HG03139 (cell line): Measurements from ENCODE around the gene PCNX2.

Experiments
- ATAC-seq: cut with Tn5 transposase; IDR thresholded peaks from one replicate; pipeline ENCODE4 v1.9.1; 2021; ENCODE audit not compliant: unreplicated experiment

Gene PCNX2

GRCh38 chr1:232990176-232991128, 305.1 kb downstream of the PCNX2 start:
- ATAC-seq = no peak

GRCh38 chr1:232988572-232989040, 306.9 kb downstream of the PCNX2 start:
- ATAC-seq = no peak

GRCh38 chr1:232987774-232988140, 307.8 kb downstream of the PCNX2 start:
- ATAC-seq = no peak

GRCh38 chr1:232987046-232987773, 308.3 kb downstream of the PCNX2 start:
- ATAC-seq = no peak

- ATAC-seq = no peak
These were observed 309.0 kb downstream of the PCNX2 start for GRCh38 chr1:232986527-232986922.

GRCh38 chr1:232985882-232986526, 309.5 kb downstream of the PCNX2 start:
- ATAC-seq = no peak

GRCh38 chr1:232984577-232985425, 310.7 kb downstream of the PCNX2 start:
- no peak for ATAC-seq

GRCh38 chr1:232983817-232984567, 311.5 kb downstream of the PCNX2 start:
- no peak for ATAC-seq

GRCh38 chr1:232983375-232983774, 312.1 kb downstream of the PCNX2 start:
- no peak for ATAC-seq

GRCh38 chr1:232982238-232982944, 313.1 kb downstream of the PCNX2 start:
- ATAC-seq = no peak

- no peak for ATAC-seq
These were observed 314.5 kb downstream of the PCNX2 start for GRCh38 chr1:232980986-232981560.

- no peak for ATAC-seq
These were observed 315.1 kb downstream of the PCNX2 start for GRCh38 chr1:232980355-232980978.

GRCh38 chr1:232979558-232979957, 316.0 kb downstream of the PCNX2 start:
- no peak for ATAC-seq

GRCh38 chr1:232978815-232979214, 316.7 kb downstream of the PCNX2 start:
- no peak for ATAC-seq

GRCh38 chr1:232978091-232978634, 317.4 kb downstream of the PCNX2 start:
- peak; percentile 48 for ATAC-seq

GRCh38 chr1:232974971-232975370, 320.6 kb downstream of the PCNX2 start:
- ATAC-seq = no peak

- ATAC-seq = no peak
These were observed 321.6 kb downstream of the PCNX2 start for GRCh38 chr1:232973652-232974611.
